Measurements from ENCODE around the gene CFDP1.

CFDP1 gene

GRCh38 chr16:75315539-75316306 is 117.6 kb downstream of the CFDP1 start:
- H3K4me3 ChIP-seq (replicated peaks; ENCODE audit: low read depth, low read length) = no peak overlapping the region
- no peak for DNase-seq (ENCODE audit: low read depth)
- TF ChIP-seq, protein P1, sequence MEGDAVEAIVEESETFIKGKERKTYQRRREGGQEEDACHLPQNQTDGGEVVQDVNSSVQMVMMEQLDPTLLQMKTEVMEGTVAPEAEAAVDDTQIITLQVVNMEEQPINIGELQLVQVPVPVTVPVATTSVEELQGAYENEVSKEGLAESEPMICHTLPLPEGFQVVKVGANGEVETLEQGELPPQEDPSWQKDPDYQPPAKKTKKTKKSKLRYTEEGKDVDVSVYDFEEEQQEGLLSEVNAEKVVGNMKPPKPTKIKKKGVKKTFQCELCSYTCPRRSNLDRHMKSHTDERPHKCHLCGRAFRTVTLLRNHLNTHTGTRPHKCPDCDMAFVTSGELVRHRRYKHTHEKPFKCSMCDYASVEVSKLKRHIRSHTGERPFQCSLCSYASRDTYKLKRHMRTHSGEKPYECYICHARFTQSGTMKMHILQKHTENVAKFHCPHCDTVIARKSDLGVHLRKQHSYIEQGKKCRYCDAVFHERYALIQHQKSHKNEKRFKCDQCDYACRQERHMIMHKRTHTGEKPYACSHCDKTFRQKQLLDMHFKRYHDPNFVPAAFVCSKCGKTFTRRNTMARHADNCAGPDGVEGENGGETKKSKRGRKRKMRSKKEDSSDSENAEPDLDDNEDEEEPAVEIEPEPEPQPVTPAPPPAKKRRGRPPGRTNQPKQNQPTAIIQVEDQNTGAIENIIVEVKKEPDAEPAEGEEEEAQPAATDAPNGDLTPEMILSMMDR (IDR thresholded peaks at IDR 0.05; ENCODE audit: low read length, missing control alignments) = no peak

GRCh38 chr16:75312875-75313274 is 120.4 kb downstream of the CFDP1 start:
- no peak overlapping the region for H3K4me3 ChIP-seq (replicated peaks; ENCODE audit: low read depth, low read length)
- TF ChIP-seq, protein P1 (IDR thresholded peaks at IDR 0.05; ENCODE audit: low read length, missing control alignments) = no peak
- DNase-seq (ENCODE audit: low read depth) = no peak

- TF ChIP-seq, protein P1 (IDR thresholded peaks at IDR 0.05; ENCODE audit: low read length, missing control alignments) = no peak
- DNase-seq (ENCODE audit: low read depth) = peak; percentile 53
- H3K4me3 ChIP-seq (replicated peaks; ENCODE audit: low read depth, low read length) = no peak overlapping the region
Measured at GRCh38 chr16:75311383-75311938, 121.8 kb downstream of the CFDP1 start.

DNA sequence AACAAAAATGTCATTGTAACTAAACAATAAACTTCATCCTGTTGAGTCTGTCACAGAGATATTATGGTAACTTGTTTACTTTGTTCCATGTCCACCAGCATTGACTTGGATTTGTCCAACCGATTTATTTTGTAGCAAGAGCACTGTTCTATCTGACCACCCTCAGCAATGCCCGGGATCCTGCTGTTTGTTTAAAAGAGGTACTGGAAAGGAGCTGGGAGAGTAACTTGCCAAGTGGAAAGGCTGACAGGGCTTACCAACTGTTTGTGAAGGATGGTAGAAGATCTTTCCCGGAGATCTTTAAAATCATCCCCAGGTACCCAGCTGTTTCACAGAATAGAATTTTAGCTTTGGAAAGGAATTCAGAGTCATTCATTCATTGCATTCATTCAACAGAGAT is 122.8 kb downstream of the CFDP1 start:
- no peak overlapping the region for H3K4me3 ChIP-seq (replicated peaks; ENCODE audit: low read depth, low read length)
- TF ChIP-seq, protein P1 (IDR thresholded peaks at IDR 0.05; ENCODE audit: low read length, missing control alignments) = no peak
- DNase-seq (ENCODE audit: low read depth) = no peak

DNA sequence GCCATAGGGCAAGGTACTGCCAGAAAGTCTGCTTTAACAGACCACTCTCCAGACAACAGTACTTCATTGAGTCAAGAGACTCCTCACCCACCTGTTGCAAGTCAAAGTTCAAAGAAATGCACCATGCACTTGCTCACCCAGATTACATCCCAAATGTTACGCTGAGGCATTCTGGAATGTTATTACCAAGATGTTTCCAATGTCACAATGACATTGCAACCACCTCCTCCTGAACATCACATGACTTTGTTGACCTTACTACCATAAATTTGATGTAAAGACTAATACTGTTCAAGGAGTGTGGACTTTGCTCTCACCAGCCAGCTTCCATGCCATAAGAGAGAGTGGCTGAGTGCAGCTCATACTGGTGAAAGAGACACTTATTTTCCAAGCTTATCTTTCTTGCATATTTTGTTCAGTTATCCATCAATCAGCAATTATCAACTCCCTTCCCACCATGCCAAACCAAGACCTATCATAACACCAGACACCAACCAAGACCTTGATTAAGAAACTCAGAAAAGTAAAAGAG is 123.3 kb downstream of the CFDP1 start:
- H3K4me3 ChIP-seq (replicated peaks; ENCODE audit: low read depth, low read length) = no peak overlapping the region
- TF ChIP-seq, protein P1 (IDR thresholded peaks at IDR 0.05; ENCODE audit: low read length, missing control alignments) = no peak
- DNase-seq (ENCODE audit: low read depth) = no peak

DNA sequence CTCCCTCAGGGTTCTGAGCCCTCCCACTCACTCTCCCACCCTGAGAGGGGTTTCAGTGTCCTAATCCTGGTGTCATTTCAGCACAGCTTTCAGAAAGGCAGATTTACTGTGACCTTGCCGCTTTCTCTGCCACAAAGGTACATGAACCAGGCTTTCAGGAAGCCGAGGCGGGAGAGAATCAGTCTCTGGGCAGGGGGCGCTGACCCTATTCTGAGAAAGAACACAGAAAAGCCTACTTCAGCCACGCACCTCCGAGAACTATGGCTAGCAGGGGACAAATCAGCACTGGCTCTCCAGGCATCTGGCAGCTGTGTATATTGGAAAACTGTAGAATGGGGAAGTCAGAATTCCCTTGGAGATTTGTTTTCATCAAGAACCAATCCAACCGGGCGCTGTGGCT is 124.1 kb downstream of the CFDP1 start:
- no peak for DNase-seq (ENCODE audit: low read depth)
- H3K4me3 ChIP-seq (replicated peaks; ENCODE audit: low read depth, low read length) = no peak overlapping the region
- TF ChIP-seq, protein P1 (IDR thresholded peaks at IDR 0.05; ENCODE audit: low read length, missing control alignments) = no peak
